Measurements from ENCODE around the gene EDN1. TPM values are rescaled to one million over a fixed set of nuclear protein-coding genes. Genes with fewer than 3 reads are reported as not detected.

Gene EDN1
- 1.8 and 2.8 TPM in 2 replicates for total RNA-seq

GRCh38 chr6:12289933-12290820 is at the start of gene EDN1:
EDN1 (plus strand) TSS chr6:12290361; CDS start chr6:12290630, 269 bp downstream.

